Melanocyte of skin (primary cell): ENCODE results near the gene DTWD2. TPM values are rescaled to one million over a fixed set of nuclear protein-coding genes. Genes with fewer than 3 reads are reported as not detected.

Source experiments
- small RNA-seq, 2 donors: library from RNA; depleted of rRNA; stranded (forward); fragments of <200 nt; gene quantifications; one replicate each; pipeline ENCODE3, GENCODE V24; 2012
- total RNA-seq, 2 donors: library from RNA; depleted of rRNA; stranded (reverse); fragments of >200 nt; gene quantifications; 2 replicates each; pipeline ENCODE4 v1.2.3, GENCODE V29; 2012

The DTWD2 gene, protein sequence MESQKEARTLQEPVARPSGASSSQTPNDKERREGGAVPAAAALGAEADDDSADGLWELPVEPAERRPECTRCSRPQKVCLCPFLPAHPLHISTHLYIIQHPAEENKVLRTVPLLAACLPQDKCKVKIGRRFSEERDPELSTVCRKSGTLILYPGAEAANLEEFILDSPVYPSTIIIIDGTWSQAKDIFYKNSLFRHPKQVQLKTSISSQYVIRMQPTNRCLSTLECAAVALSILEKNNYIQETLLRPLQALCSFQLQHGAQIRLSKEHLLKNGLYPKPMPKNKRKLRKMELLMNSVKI
- 10 to 100 TPM; 10.3 to 10.7 TPM for total RNA-seq

DNA sequence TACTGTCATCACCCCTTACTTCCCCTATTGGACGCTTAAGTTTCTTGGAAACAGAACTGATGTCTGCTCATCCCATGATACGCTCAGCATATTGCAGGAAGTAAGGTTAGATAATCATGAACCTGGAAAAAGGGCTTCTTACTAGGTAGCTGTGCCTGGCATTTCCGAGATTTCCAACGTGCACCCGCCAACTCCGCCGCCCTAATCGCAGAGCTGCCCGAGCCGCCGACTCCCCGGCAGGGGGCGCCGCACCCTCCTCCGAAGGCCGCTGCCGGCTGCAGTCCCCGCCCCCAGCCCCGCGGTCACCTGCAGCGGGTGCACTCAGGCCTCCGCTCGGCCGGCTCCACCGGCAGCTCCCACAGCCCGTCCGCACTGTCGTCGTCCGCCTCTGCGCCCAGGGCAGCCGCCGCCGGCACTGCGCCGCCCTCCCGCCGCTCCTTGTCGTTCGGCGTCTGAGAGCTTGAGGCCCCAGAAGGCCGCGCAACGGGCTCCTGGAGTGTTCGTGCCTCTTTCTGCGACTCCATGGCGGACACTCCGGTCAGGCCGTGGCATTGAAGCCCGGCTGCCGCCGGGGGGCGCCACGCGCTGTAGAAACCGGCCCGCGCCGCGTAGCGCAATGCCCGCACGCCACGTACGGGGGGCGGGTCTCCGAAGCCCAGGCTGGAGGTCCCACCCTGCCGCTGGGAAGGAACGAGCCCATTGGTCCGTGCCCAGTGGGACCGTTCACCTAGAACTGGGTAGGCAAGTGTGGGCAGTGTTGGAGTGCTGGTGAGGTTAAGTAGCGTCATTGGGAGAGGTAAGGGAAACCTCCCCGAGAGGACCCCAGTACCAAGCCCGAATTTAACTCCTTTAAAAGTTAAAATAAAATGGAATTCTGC lies at the start of gene DTWD2:
Gene DTWD2 (minus strand): TSS at position 560 of the 878 bp plus-strand sequence. CDS start 36 bp downstream, at position 524.

Small RNA genes lying within 50 kb of the gene (small RNA-seq; reads per million reads assigned to genes)
- 0 reads per million in 2 donors for gene RNU6-373P

Other genes starting within 250 kb of the DTWD2 start
- gene DMXL1, start 82.5 kb upstream of the DTWD2 start, total RNA-seq, result 100 to 1,000 TPM in 1 of 2 donors, 10 to 100 TPM in 1; 67.9 to 120 TPM